Sigmoid colon (tissue), 7 donors: Measurements from ENCODE around the gene POLE. TPM values are rescaled to one million over a fixed set of nuclear protein-coding genes. Genes with fewer than 3 reads are reported as not detected.

ENCODE experiments used
- DNase-seq: peaks from one replicate; pipeline ENCODE4 v3.0.0-alpha.2; 2019
- H3K27ac ChIP-seq, 4 donors: fragments of 200-600 bp; sonication (generic); one replicate each; pipeline ENCODE4 v1.5.1; 2016 to 2019; ENCODE audit warnings: mild to moderate bottlenecking in 1 of 4
- H3K27me3 ChIP-seq, 3 donors: fragments of 200-600 bp; sonication (generic); one replicate each; pipeline ENCODE4 v1.5.1; 2019; ENCODE audit warnings: mild to moderate bottlenecking in 1 of 3
- H3K36me3 ChIP-seq, 4 donors: fragments of 200-600 bp; sonication (generic); one replicate each; pipeline ENCODE4 v1.5.1; 2016 to 2019
- H3K4me1 ChIP-seq, 4 donors: fragments of 200-600 bp; sonication (generic); one replicate each; pipeline ENCODE4 v1.5.1; 2017 to 2019
- H3K4me3 ChIP-seq, 4 donors: fragments of 200-600 bp; sonication (generic); one replicate each; pipeline ENCODE4 v1.5.1; 2017 to 2019; ENCODE audit warnings: mild to moderate bottlenecking in 2 of 4, moderate library complexity in 1 of 4
- H3K9me3 ChIP-seq, 4 donors: fragments of 200-600 bp in 3 of 4; sonication (generic) in 3 of 4; one replicate each; pipeline versions ENCODE4 v1.5.1 to v1.6.1; 2013 to 2019
- EP300 ChIP-seq, 4 donors: sonication (generic); formaldehyde crosslinking; IDR thresholded peaks; one replicate each; pipeline ENCODE4 v1.6.1; 2017; ENCODE audit warnings: antibody characterized with exemption in 4 of 4
- POLR2A ChIP-seq, 2 donors: fragments of 450-650 bp; IDR thresholded peaks; one replicate each; pipeline ENCODE4 v1.6.1; 2016; ENCODE audit warnings: antibody characterized with exemption in 2 of 2, mild to moderate bottlenecking in 2 of 2, moderate library complexity in 2 of 2
- POLR2AphosphoS5 ChIP-seq, 4 donors: sonication (generic); formaldehyde crosslinking; IDR thresholded peaks; one replicate each; pipeline ENCODE4 v1.6.1; 2017; ENCODE audit warnings: antibody characterized with exemption in 4 of 4
- WGBS, 2 donors: extraction: QIAGEN DNeasy Blood & Tissue Kit; methylation state at CpG; one replicate each; pipeline ENCODE4 v1.1.7; 2013; 5-methylcytosine and 5-hydroxymethylcytosine counted together
- intact Hi-C: fragments of 100-400 bp; cut with DNase I; formaldehyde crosslinking; loops from one replicate; pipeline ENCODE4 v1.15.1; 2023
- polyA plus RNA-seq, 3 donors: library from polyadenylated mRNA; stranded (reverse); fragments of 200-250 nt; gene quantifications; one replicate each; pipeline ENCODE4 v1.2.3, GENCODE V29; 2013
- total RNA-seq, 4 donors: library from RNA; depleted of rRNA; stranded (reverse); fragments of >200 nt; gene quantifications; one replicate each; pipeline ENCODE4 v1.1.0, GENCODE V29; 2016
- TF ChIP-seq, protein P1 (sequence below), 4 experiments: fragments of 450-650 bp in 3 of 4; fragments of 200-600 bp in 1 of 4; IDR thresholded peaks; one replicate each; pipeline ENCODE4 v1.5.1; 2016 to 2019; ENCODE audit warnings: antibody characterized with exemption in 4 of 4, mild to moderate bottlenecking in 3 of 4, moderate library complexity in 2 of 4
- donor health status: healthy with polysubstance abuse.
- donor health status: Bipolar disorder and iron deficiency.
- donor health status: healthy.

The POLE gene
- total and polyA plus RNA-seq, 7 donors = 11.1 to 37.4 (median 32.9) TPM

DNA sequence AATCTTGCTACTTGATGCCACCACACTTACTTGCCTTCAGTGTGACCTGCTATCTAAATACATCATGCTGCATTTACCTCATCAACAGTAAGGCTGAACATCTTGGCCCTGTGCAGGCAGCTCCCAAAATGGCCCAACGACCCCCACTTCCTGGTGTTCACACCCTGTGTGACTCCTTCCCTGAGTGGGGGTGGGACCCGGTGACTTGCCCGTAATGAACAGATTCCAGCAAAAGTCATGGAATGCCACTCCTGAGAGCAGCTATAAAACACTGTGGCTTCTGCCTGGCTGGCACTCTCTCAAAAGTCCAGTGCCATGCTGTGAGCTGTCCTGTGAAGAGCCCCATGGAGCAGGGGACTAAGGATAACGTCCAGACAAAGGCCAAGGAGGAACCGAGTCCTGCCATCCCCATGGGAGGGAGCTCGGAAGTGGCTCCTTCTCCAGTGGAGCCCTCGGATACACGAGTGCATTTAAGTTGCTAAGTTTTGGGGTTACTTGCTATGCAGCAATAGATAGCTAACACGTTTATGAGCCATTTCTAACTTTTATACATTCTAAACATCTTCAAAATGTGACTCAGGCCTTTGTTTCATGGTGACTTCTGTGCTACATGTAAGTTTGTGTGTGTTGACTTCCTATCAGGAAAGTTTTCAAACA, 35.6 kb downstream of the POLE start:
- Histone ChIP-seq H3K27me3 (no peaks in the 10 kb centered on the region), H3K9me3 (no peaks in the 10 kb centered on the region), H3K4me3 (no peak overlapping the region), H3K36me3 (peaks cover 0 to 85% (median 15%) of the 10 kb centered on the region in 4 donors), H3K4me1 (no peaks in the 10 kb centered on the region), H3K27ac (no peak overlapping the region)
- WGBS, 2 donors = 84 to 85% methylated on average over 9 of the region's 9 CpGs
- TF ChIP-seq POLR2A (IDR thresholded peaks at IDR 0.05) (no peak), EP300 (IDR thresholded peaks at IDR 0.05) (no peak), POLR2AphosphoS5 (IDR thresholded peaks at IDR 0.05) (no peak)
- TF ChIP-seq, protein P1, sequence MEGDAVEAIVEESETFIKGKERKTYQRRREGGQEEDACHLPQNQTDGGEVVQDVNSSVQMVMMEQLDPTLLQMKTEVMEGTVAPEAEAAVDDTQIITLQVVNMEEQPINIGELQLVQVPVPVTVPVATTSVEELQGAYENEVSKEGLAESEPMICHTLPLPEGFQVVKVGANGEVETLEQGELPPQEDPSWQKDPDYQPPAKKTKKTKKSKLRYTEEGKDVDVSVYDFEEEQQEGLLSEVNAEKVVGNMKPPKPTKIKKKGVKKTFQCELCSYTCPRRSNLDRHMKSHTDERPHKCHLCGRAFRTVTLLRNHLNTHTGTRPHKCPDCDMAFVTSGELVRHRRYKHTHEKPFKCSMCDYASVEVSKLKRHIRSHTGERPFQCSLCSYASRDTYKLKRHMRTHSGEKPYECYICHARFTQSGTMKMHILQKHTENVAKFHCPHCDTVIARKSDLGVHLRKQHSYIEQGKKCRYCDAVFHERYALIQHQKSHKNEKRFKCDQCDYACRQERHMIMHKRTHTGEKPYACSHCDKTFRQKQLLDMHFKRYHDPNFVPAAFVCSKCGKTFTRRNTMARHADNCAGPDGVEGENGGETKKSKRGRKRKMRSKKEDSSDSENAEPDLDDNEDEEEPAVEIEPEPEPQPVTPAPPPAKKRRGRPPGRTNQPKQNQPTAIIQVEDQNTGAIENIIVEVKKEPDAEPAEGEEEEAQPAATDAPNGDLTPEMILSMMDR (IDR thresholded peaks at IDR 0.05) = no peak
- intact Hi-C loops = no loop called here
- DNase-seq = no peak

DNA sequence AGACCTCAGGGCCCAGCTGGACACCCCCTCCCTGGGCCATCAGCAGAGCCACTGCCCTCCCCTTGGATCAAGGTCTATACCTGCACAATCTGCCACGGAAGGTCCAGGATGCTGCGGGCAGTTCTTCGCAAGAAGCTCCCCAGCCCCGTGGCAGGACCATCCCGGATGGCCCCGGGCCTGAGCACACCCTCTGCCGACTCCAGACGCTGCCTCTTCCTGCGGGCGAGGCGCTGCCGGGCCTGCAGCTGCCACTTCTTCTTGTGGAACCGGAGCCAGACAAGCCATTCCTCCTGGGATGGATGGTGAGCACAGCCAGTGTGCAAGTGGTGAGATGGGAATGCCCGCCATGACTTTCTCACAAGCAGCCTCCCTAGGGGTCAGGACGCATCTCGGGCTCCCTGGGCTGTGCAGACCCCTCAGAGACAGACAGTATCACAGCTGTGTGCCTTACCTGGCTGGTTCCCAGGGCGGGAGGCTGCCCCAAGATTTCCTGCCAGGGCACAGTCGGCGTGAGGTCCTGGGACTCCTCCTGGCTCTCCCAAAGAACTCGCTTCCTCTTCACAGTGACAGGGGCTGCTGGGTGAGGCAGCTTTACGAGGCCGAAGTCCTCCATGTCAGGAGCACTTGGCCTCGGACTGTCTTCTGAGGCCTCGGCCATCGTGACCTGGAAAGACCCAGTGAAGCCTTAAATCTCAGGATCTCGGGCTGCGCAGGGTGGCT, 37.8 kb downstream of the POLE start:
- H3K4me1 ChIP-seq = no peaks in the 10 kb centered on the region
- no peaks in the 10 kb centered on the region for H3K9me3 ChIP-seq
- no peak overlapping the region for H3K4me3 ChIP-seq
- DNase-seq = no peak
- H3K27me3 ChIP-seq = no peaks in the 10 kb centered on the region
- no peak overlapping the region for H3K27ac ChIP-seq
- peaks cover 0 to 71% (median 14%) of the 10 kb centered on the region in 4 donors for H3K36me3 ChIP-seq
- intact Hi-C loops = no loop called here
- WGBS, 2 donors = 72 to 87% methylated on average over 27 of the region's 27 CpGs
- no peak for TF ChIP-seq POLR2AphosphoS5 (IDR thresholded peaks at IDR 0.05)
- TF ChIP-seq EP300 (IDR thresholded peaks at IDR 0.05) = no peak
- TF ChIP-seq, protein P1 (IDR thresholded peaks at IDR 0.05) = no peak
- TF ChIP-seq POLR2A (IDR thresholded peaks at IDR 0.05) = no peak

DNA sequence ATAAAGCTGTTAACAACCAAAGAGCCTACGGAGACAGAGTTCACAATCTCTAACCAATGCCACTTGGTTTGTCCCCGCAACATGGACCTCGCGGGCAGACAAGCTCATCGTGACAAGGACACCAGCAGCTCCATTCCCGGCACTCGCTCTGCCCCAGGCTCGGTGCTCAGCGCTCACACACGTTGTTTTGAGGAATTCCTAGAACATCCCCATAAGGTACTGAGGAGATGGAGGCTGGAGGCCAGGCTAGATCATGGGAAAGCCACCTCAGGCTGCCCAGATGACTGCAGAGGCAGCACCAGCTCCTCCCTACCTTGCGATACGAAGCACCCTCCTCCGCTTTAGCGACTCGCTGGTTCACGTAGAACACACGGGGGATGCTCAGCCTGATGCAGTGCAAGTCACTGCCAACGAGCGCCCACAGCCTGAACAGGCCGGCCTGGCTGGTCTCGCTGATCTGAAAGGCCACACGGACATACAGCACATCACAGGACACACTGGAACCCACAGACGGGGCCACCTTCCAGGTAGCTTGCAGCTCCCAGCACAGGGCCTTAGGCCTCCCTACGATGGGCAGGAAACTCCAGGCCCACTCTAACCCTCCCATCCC, 38.4 kb downstream of the POLE start:
- WGBS, 2 donors = 96% methylated on average over 24 of the region's 24 CpGs
- no peak overlapping the region for H3K27ac ChIP-seq
- intact Hi-C loops = no loop called here
- peaks cover 0 to 69% (median 14%) of the 10 kb centered on the region in 4 donors for H3K36me3 ChIP-seq
- H3K4me3 ChIP-seq = no peak overlapping the region
- H3K27me3 ChIP-seq = no peaks in the 10 kb centered on the region
- TF ChIP-seq, protein P1 (IDR thresholded peaks at IDR 0.05) = no peak
- TF ChIP-seq EP300 (IDR thresholded peaks at IDR 0.05) = no peak
- H3K4me1 ChIP-seq = no peaks in the 10 kb centered on the region
- no peaks in the 10 kb centered on the region for H3K9me3 ChIP-seq
- DNase-seq = no peak

DNA sequence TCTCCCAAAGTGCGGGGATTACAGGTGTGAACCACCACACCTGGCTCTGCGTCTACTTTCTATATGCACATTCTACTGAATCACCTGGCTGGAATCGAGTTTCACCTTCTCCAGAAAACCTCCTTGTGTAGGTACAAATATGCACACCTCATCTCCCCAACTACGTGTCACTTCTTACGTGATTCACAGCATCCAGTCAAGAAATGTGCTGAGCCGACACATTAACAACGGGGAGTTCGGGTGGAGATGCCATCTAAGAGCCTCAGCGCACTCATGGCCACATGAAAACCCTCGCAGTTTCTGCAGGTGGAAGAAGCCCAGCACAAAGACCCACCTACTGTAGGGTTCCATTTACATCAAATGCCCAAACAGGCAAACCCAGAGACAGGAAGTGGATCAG, 39.3 kb downstream of the POLE start:
- intact Hi-C loops = no loop called here
- DNase-seq = no peak
- peaks cover 0 to 69% (median 18%) of the 10 kb centered on the region in 4 donors for H3K36me3 ChIP-seq

More for the DNA sequence above, 39.3 kb downstream of the POLE start:
- H3K4me3 ChIP-seq = no peak overlapping the region
- H3K9me3 ChIP-seq = no peaks in the 10 kb centered on the region
- H3K4me1 ChIP-seq = no peaks in the 10 kb centered on the region
- WGBS, 2 donors = 95 to 96% methylated on average over 10 of the region's 10 CpGs
- TF ChIP-seq POLR2A (IDR thresholded peaks at IDR 0.05) (no peak), EP300 (IDR thresholded peaks at IDR 0.05) (no peak), POLR2AphosphoS5 (IDR thresholded peaks at IDR 0.05) (no peak)
- TF ChIP-seq, protein P1 (IDR thresholded peaks at IDR 0.05) = no peak
- no peaks in the 10 kb centered on the region for H3K27me3 ChIP-seq
- no peak overlapping the region for H3K27ac ChIP-seq
